Breast epithelium (tissue), 4 donors: Measurements from ENCODE around the gene PTBP1. TPM values are rescaled to one million over a fixed set of nuclear protein-coding genes. Genes with fewer than 3 reads are reported as not detected.
"Not testable (repeated sequence)": the region's sequence is repeated elsewhere in the genome, so short reads cannot be mapped to it uniquely, and the experiment has no call there.

Experiments
- DNase-seq, 2 donors: peaks; one replicate each; pipeline ENCODE4 v3.0.0-alpha.2; 2019; ENCODE audit warnings: low spot score in 2 of 2
- H3K27ac ChIP-seq, 2 donors: fragments of 200-600 bp; sonication (generic) in 1 of 2; one replicate each; pipeline ENCODE4 v1.5.1; 2016 to 2019; ENCODE audit warnings: mild to moderate bottlenecking in 1 of 2
- H3K27me3 ChIP-seq, 2 donors: fragments of 200-600 bp; sonication (generic) in 1 of 2; one replicate each; pipeline versions ENCODE4 v1.5.1 to v1.6.0; 2017 to 2019; ENCODE audit warnings: control low read depth in 1 of 2, mild to moderate bottlenecking in 1 of 2
- H3K36me3 ChIP-seq: fragments of 200-600 bp; one replicate; pipeline ENCODE4 v1.5.1; 2019
- H3K4me1 ChIP-seq, 2 donors: fragments of 200-600 bp; sonication (generic); one replicate each; pipeline ENCODE4 v1.5.1; 2016 to 2019; ENCODE audit warnings: control low read depth in 1 of 2
- H3K4me3 ChIP-seq, 3 donors: fragments of 200-600 bp; sonication (generic); 1 replicate in 2 of 3; 2 replicates in 1 of 3; pipeline ENCODE4 v1.5.1; 2016 to 2019; ENCODE audit warnings: mild to moderate bottlenecking in 3 of 3, moderate library complexity in 2 of 3
- H3K9me3 ChIP-seq, 2 donors: fragments of 200-600 bp; sonication (generic) in 1 of 2; one replicate each; pipeline ENCODE4 v1.5.1; 2016 to 2019; ENCODE audit warnings: control low read depth in 1 of 2
- CTCF ChIP-seq, 3 donors: fragments of 450-650 bp; IDR thresholded peaks; one replicate each; pipeline ENCODE4 v1.5.1; 2016 to 2017; ENCODE audit warnings: antibody characterized with exemption in 3 of 3, mild to moderate bottlenecking in 3 of 3, moderate library complexity in 3 of 3
- POLR2A ChIP-seq: fragments of 450-650 bp; IDR thresholded peaks from one replicate; pipeline ENCODE4 v1.6.1; 2016; ENCODE audit warnings: antibody characterized with exemption, mild to moderate bottlenecking, moderate library complexity
- POLR2AphosphoS5 ChIP-seq, 3 donors: sonication (generic); formaldehyde crosslinking; IDR thresholded peaks; one replicate each; pipeline ENCODE4 v1.6.1; 2017; ENCODE audit warnings: antibody characterized with exemption in 3 of 3
- intact Hi-C: fragments of 100-400 bp; cut with DNase I; formaldehyde crosslinking; loops from one replicate; pipeline ENCODE4 v1.15.1; 2023; ENCODE audit warnings: low total_unique reads
- total RNA-seq, 3 donors: library from RNA; depleted of rRNA; stranded (reverse); fragments of >200 nt; gene quantifications; one replicate each; pipeline ENCODE4 v1.1.0, GENCODE V29; 2016

Gene PTBP1
- total RNA-seq, 3 donors from 2014 or later: 92.0 to 147 (median 131) TPM

- H3K4me3 ChIP-seq: peak overlapping the region in 1 of 3 donors; percentile 35
- intact Hi-C loops: no loop called here
- no peak for DNase-seq
- no peak overlapping the region for H3K27ac ChIP-seq
- H3K4me1 ChIP-seq: no peaks in the 10 kb centered on the region
- TF ChIP-seq CTCF (IDR thresholded peaks at IDR 0.05): no peak
- no peak for TF ChIP-seq POLR2A
- no peak for TF ChIP-seq POLR2AphosphoS5 (IDR thresholded peaks at IDR 0.05)
- no peaks in the 10 kb centered on the region for H3K36me3 ChIP-seq
- H3K9me3 ChIP-seq: no peaks in the 10 kb centered on the region
- peaks cover 6 to 21% of the 10 kb centered on the region in 2 donors for H3K27me3 ChIP-seq
Observed at GRCh38 chr19:853014-853585, 55.8 kb downstream of the PTBP1 start.

DNA sequence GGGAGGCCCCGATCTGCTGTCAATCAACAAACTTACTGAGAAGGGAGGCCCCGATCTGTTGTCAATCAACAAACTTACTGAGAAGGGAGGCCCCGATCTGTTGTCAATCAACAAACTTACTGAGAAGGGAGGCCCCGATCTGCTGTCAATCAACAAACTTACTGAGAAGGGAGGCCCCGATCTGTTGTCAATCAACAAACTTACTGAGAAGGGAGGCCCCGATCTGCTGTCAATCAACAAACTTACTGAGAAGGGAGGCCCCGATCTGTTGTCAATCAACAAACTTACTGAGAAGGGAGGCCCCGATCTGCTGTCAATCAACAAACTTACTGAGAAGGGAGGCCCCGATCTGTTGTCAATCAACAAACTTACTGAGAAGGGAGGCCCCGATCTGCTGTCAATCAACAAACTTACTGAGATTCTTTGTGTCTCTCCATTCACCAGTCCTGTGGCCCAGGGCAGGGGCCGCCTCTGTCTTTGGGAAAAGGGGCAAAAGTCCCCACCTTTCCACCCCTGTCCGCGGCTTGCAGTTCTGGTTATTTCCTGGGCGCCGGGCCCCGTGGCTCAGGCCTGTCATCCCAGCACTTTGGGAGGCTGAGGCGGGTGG, 56.5 kb downstream of the PTBP1 start:
- H3K36me3 ChIP-seq, intact Hi-C loops, H3K4me1 ChIP-seq, H3K4me3 ChIP-seq, H3K27ac ChIP-seq, H3K9me3 ChIP-seq, DNase-seq: not testable (repeated sequence)
- peaks cover 6 to 21% of the 10 kb centered on the region in 2 donors for H3K27me3 ChIP-seq

GRCh38 chr19:854549-854948, 57.3 kb downstream of the PTBP1 start:
- Histone ChIP-seq H3K27ac (no peak overlapping the region), H3K9me3 (no peaks in the 10 kb centered on the region), H3K4me1 (no peaks in the 10 kb centered on the region), H3K4me3 (no peak overlapping the region), H3K36me3 (no peaks in the 10 kb centered on the region), H3K27me3 (peaks cover 6 to 21% of the 10 kb centered on the region in 2 donors)
- no peak for TF ChIP-seq POLR2AphosphoS5 (IDR thresholded peaks at IDR 0.05)
- TF ChIP-seq POLR2A: no peak
- TF ChIP-seq CTCF (IDR thresholded peaks at IDR 0.05): no peak
- no peak for DNase-seq
- intact Hi-C loops: no loop called here

- H3K27me3 ChIP-seq: peaks cover 6 to 21% of the 10 kb centered on the region in 2 donors
Observed at GRCh38 chr19:855142-855541, 57.9 kb downstream of the PTBP1 start.

DNA sequence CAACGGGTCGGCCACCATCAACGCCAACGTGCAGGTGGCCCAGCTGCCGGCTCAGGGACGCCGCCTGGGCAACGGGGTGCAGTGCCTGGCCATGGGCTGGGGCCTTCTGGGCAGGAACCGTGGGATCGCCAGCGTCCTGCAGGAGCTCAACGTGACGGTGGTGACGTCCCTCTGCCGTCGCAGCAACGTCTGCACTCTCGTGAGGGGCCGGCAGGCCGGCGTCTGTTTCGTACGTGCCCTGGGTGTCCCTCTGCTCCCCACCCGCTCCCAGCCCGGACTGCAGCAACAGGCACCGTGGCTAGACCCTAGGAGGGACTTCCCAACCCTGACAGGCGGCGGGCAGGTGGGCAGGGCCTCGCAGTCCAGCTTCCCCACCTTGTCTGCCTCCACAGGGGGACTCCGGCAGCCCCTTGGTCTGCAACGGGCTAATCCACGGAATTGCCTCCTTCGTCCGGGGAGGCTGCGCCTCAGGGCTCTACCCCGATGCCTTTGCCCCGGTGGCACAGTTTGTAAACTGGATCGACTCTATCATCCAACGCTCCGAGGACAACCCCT, 58.4 kb downstream of the PTBP1 start:
- TF ChIP-seq CTCF (IDR thresholded peaks at IDR 0.05) (no peak), POLR2AphosphoS5 (IDR thresholded peaks at IDR 0.05) (no peak), POLR2A (no peak)
- no peaks in the 10 kb centered on the region for H3K9me3 ChIP-seq
- no peak for DNase-seq
- H3K4me3 ChIP-seq: no peak overlapping the region
- intact Hi-C loops: loop anchor here (5.0 kb wide), 2 partner anchors 62 to 127 kb away; partner anchors contain the start of genes KISS1R and WDR18
- no peak overlapping the region for H3K27ac ChIP-seq
- H3K4me1 ChIP-seq: peaks cover 0 to 7% of the 10 kb centered on the region in 2 donors
- no peaks in the 10 kb centered on the region for H3K36me3 ChIP-seq
- peaks cover 9 to 21% of the 10 kb centered on the region in 2 donors for H3K27me3 ChIP-seq

More at GRCh38 chr19:855142-855541, 57.9 kb downstream of the PTBP1 start:
- H3K4me3 ChIP-seq: no peak overlapping the region
- peaks cover 0 to 2% of the 10 kb centered on the region in 2 donors for H3K4me1 ChIP-seq
- TF ChIP-seq POLR2A (no peak), CTCF (IDR thresholded peaks at IDR 0.05) (no peak), POLR2AphosphoS5 (IDR thresholded peaks at IDR 0.05) (no peak)
- H3K9me3 ChIP-seq: no peaks in the 10 kb centered on the region
- H3K27ac ChIP-seq: no peak overlapping the region
- intact Hi-C loops: loop anchor here (5.0 kb wide), 2 partner anchors 62 to 127 kb away; partner anchors contain the start of genes KISS1R and WDR18
- DNase-seq: no peak
- H3K36me3 ChIP-seq: no peaks in the 10 kb centered on the region
